HepG2 (cell line): Measurements from ENCODE around the gene CIART. TPM values are rescaled to one million over a fixed set of nuclear protein-coding genes. Genes with fewer than 3 reads are reported as not detected.

Source experiments
- ATAC-seq: fragments of 200-7000 bp; cut with Tn5 transposase; 3 replicates; pipeline ENCODE4 v1.9.1; 2020; ENCODE audit warnings: mild to moderate bottlenecking, moderate library complexity
- BruUV-seq: library from RNA; stranded (reverse); fragments of 400-500 nt; replicated peaks from 2 replicates; lab custom pipeline; 2021; lab: Mats Ljungman, UMichigan
- CTCF ChIA-PET: fragments of 300-600 bp; formaldehyde crosslinking; extraction: SDS; loops from one replicate; lab custom pipeline; 2021; ENCODE audit warnings: low total read pairs, inconsistent platforms, low intra/inter-chr PET ratio; lab: Yijun Ruan, JAX
- POLR2A ChIA-PET: fragments of 350-600 bp; sonication (Branson Sonifier 250); formaldehyde crosslinking; loops from one replicate; lab custom pipeline; 2020; ENCODE audit warnings: antibody characterized with exemption, inconsistent platforms; lab: Yijun Ruan, JAX
- DNase-seq: peaks from one replicate; pipeline ENCODE4 v3.0.0-alpha.2; 2015; ENCODE audit warnings: low spot score
- FAIRE-seq: peaks from 3 replicates; lab custom pipeline; 2011; peaks lifted over from hg19 to GRCh38; lab: Jason Lieb, UNC
- H2AFZ ChIP-seq: one replicate; pipeline ENCODE4 v1.6.1; 2011; ENCODE audit warnings: low read length, inconsistent platforms
- H3K27ac ChIP-seq: fragments of 300-600 bp; 3 replicates; pipeline ENCODE4 v1.8.0; 2011; ENCODE audit warnings: mixed run types, mild to moderate bottlenecking, mixed read lengths, low read length, inconsistent platforms; ENCODE audit not compliant: insufficient read depth; ENCODE audit errors: extremely low read length
- H3K27me3 ChIP-seq, 2 experiments: fragments of 200-600 bp in 1 of 2; 2 replicates in 1 of 2; 3 replicates in 1 of 2; pipeline versions ENCODE4 v1.6.0 to v1.8.0; 2011; ENCODE audit warnings: low read length in 2 of 2, mild to moderate bottlenecking in 2 of 2, moderate library complexity in 2 of 2, inconsistent platforms in 1 of 2; ENCODE audit not compliant: insufficient read depth in 2 of 2, control insufficient read depth in 1 of 2
- H3K36me3 ChIP-seq, 2 experiments: fragments of 200-600 bp in 1 of 2; replicated peaks in 1 of 2; 2 replicates in 1 of 2; 3 replicates in 1 of 2; pipeline versions ENCODE4 v1.5.1 to v1.8.0; 2011; ENCODE audit warnings: low read length in 2 of 2, inconsistent platforms in 1 of 2; ENCODE audit not compliant: insufficient read depth in 2 of 2, control insufficient read depth in 1 of 2
- H3K4me1 ChIP-seq: 2 replicates; pipeline ENCODE4 v1.5.1; 2012; ENCODE audit warnings: low read length, inconsistent platforms; ENCODE audit not compliant: insufficient read depth
- H3K4me2 ChIP-seq: 2 replicates; pipeline ENCODE4 v1.6.0; 2011; ENCODE audit warnings: low read depth, low read length, inconsistent platforms
- H3K4me3 ChIP-seq, 3 experiments: fragments of 200-600 bp in 1 of 3; sonication (generic), shearing (Covaris generic) in 1 of 3; replicated peaks in 1 of 3; 2 replicates each; pipeline ENCODE4 v1.5.1; 2011 to 2016; ENCODE audit warnings: low read length in 3 of 3, inconsistent platforms in 2 of 3, low read depth in 2 of 3, mild to moderate bottlenecking in 2 of 3, control low read depth in 1 of 3, mixed read lengths in 1 of 3; ENCODE audit not compliant: insufficient read depth in 1 of 3
- H3K79me2 ChIP-seq: one replicate; pipeline ENCODE4 v1.6.1; 2011; ENCODE audit warnings: low read length, inconsistent platforms; ENCODE audit not compliant: insufficient read depth
- H3K9ac ChIP-seq: 2 replicates; pipeline ENCODE4 v1.6.0; 2011; ENCODE audit warnings: mild to moderate bottlenecking, low read depth, low read length, inconsistent platforms; ENCODE audit not compliant: insufficient read depth
- H3K9me3 ChIP-seq: 2 replicates; pipeline ENCODE4 v1.5.1; 2012; ENCODE audit warnings: mild to moderate bottlenecking, low read length
- H4K20me1 ChIP-seq: 2 replicates; pipeline ENCODE4 v1.6.0; 2011; ENCODE audit warnings: inconsistent platforms, mild to moderate bottlenecking, low read length, moderate library complexity; ENCODE audit not compliant: insufficient read depth
- ATAD3A ChIP-seq: sonication (generic); formaldehyde crosslinking; IDR thresholded peaks from 2 replicates; pipeline ENCODE4 v1.4.0; 2020; ENCODE audit warnings: missing genetic modification reagents
- CBX1 ChIP-seq: IDR thresholded peaks from one replicate; pipeline ENCODE4 v1.6.1; 2016; ENCODE audit warnings: antibody characterized with exemption, low read depth
- DMAP1 ChIP-seq: IDR thresholded peaks from 2 replicates; pipeline ENCODE4 v1.6.1; 2016
- HDAC1 ChIP-seq: sonication (generic); formaldehyde crosslinking; IDR thresholded peaks from 2 replicates; pipeline ENCODE4 v1.5.1; 2020; ENCODE audit warnings: mild to moderate bottlenecking, missing genetic modification reagents
- JARID2 ChIP-seq: sonication (generic); formaldehyde crosslinking; IDR thresholded peaks from 2 replicates; pipeline ENCODE4 v1.8.1; 2023; ENCODE audit warnings: missing genetic modification reagents, inconsistent platforms; ENCODE audit not compliant: insufficient replicate concordance
- MED13 ChIP-seq: sonication (generic); formaldehyde crosslinking; IDR thresholded peaks from 2 replicates; pipeline ENCODE4 v1.5.0; 2020; ENCODE audit warnings: missing genetic modification reagents
- MTF1 ChIP-seq: sonication (generic); formaldehyde crosslinking; IDR thresholded peaks from 2 replicates; pipeline ENCODE4 v1.5.0; 2020; ENCODE audit warnings: missing genetic modification reagents
- NFKBIZ ChIP-seq: IDR thresholded peaks from 2 replicates; pipeline ENCODE4 v1.6.1; 2018; ENCODE audit warnings: missing genetic modification reagents, missing compliant biosample characterization
- NRL ChIP-seq: sonication (generic); formaldehyde crosslinking; IDR thresholded peaks from 2 replicates; pipeline ENCODE4 v1.5.0; 2020; ENCODE audit warnings: missing genetic modification reagents, mild to moderate bottlenecking, moderate library complexity, borderline replicate concordance
- PTBP1 ChIP-seq: fragments of 200-400 bp; formaldehyde crosslinking; IDR thresholded peaks from 2 replicates; pipeline ENCODE4 v1.6.1; 2018; ENCODE audit warnings: low read length, low read depth; ENCODE audit not compliant: poor library complexity, severe bottlenecking
- RNF2 ChIP-seq: fragments of 450-650 bp; conservative IDR thresholded peaks from 2 replicates; pipeline ENCODE4 v1.6.1; 2016; ENCODE audit warnings: low read depth
- SRY ChIP-seq: sonication (generic); formaldehyde crosslinking; IDR thresholded peaks from 2 replicates; pipeline ENCODE4 v1.8.0; 2022; ENCODE audit warnings: mild to moderate bottlenecking, missing genetic modification reagents
- XRCC5 ChIP-seq: fragments of 200-400 bp; formaldehyde crosslinking; optimal IDR thresholded peaks from 2 replicates; pipeline ENCODE3; 2017; ENCODE audit warnings: mild to moderate bottlenecking, low read length
- ZMYM4 ChIP-seq: sonication (generic); formaldehyde crosslinking; IDR thresholded peaks from 2 replicates; pipeline ENCODE4 v1.8.1; 2023; ENCODE audit warnings: mild to moderate bottlenecking, missing genetic modification reagents
- ZNF101 ChIP-seq: sonication (generic); formaldehyde crosslinking; IDR thresholded peaks from 2 replicates; pipeline ENCODE4 v1.4.0; 2020; ENCODE audit warnings: mild to moderate bottlenecking, low read depth, missing genetic modification reagents, borderline replicate concordance
- ZNF263 ChIP-seq: sonication (generic); formaldehyde crosslinking; IDR thresholded peaks from 2 replicates; pipeline ENCODE4 v1.4.0; 2020; ENCODE audit warnings: missing genetic modification reagents
- ZNF512 ChIP-seq: sonication (generic); formaldehyde crosslinking; IDR thresholded peaks from 2 replicates; pipeline ENCODE4 v1.4.0; 2020; ENCODE audit warnings: mild to moderate bottlenecking, missing genetic modification reagents
- ZNF75D ChIP-seq: sonication (generic); formaldehyde crosslinking; IDR thresholded peaks from 2 replicates; pipeline ENCODE4 v1.8.1; 2023; ENCODE audit warnings: missing genetic modification reagents, mild to moderate bottlenecking, borderline replicate concordance
- ZSCAN21 ChIP-seq: sonication (generic); formaldehyde crosslinking; IDR thresholded peaks from 2 replicates; pipeline ENCODE4 v1.8.0; 2022; ENCODE audit warnings: mild to moderate bottlenecking, missing genetic modification reagents, moderate library complexity, borderline replicate concordance
- WGBS: methylation state at CpG from one replicate; pipeline ENCODE4 v1.1.6; 2017; ENCODE audit warnings: low lambda C conversion rate; 5-methylcytosine and 5-hydroxymethylcytosine counted together
- in situ Hi-C: cut with HindIII; loops from 2 replicates; pipeline ENCODE4 v1.10.0; 2017; ENCODE audit warnings: low pct_unique_long_range_greater_than_20kb; ENCODE audit not compliant: extremely low pct_ligation_motif_present
- intact Hi-C: fragments of 100-400 bp; cut with micrococcal nuclease; formaldehyde crosslinking; loops from one replicate; pipeline ENCODE4 v1.10.0; 2022; ENCODE audit not compliant: unreplicated experiment
- polyA plus RNA-seq, 8 experiments: library from polyadenylated mRNA; depleted of rRNA in 3 of 8; stranded (reverse) in 7 of 8; unstranded in 1 of 8; fragments of >200 nt; fragmentation: Illumina TruSeq in 4 of 8; extraction: Trizol in 4 of 8; gene quantifications; 2 replicates each; pipeline versions ENCODE4 v1.2.1 to v1.2.3, GENCODE V29; 2011 to 2016; ENCODE audit warnings: low read depth in 4 of 8, missing spikeins in 1 of 8, mixed read lengths in 1 of 8; ENCODE audit not compliant: insufficient read depth in 1 of 8
- total RNA-seq, 5 experiments: library from RNA; depleted of rRNA; stranded (reverse); fragments of >200 nt; fragmentation: Illumina TruSeq; extraction: Trizol; gene quantifications; 2 replicates each; pipeline ENCODE4 v1.2.3, GENCODE V29; 2016; ENCODE audit warnings: low read depth in 1 of 5

The CIART gene
- total and polyA plus RNA-seq, 2 of the 13 experiments (the other 11 are each of a cell fraction or from before 2014, with no cell fraction given) = 0.58 TPM; not detected in 1

GRCh38 chr1:150332651-150333290 lies 50.4 kb downstream of the CIART start:
- no peak for ATAC-seq
- H3K36me3 ChIP-seq = peaks cover 21 to 64% of the 10 kb centered on the region in 2 experiments

More at GRCh38 chr1:150332651-150333290, 50.4 kb downstream of the CIART start:
- H3K27me3 ChIP-seq = no peaks in the 10 kb centered on the region
- no peaks in the 10 kb centered on the region for H3K9me3 ChIP-seq
- 99% methylated on average over 7 of the region's 7 CpGs for WGBS
- no peak for DNase-seq
- no peak overlapping the region for H3K27ac ChIP-seq
- no peak overlapping the region for H3K4me3 ChIP-seq
- ChIA-PET POLR2A (no interaction called here), CTCF (no interaction called here)
- H2AFZ ChIP-seq = no peak overlapping the region
- no peak overlapping the region for H3K4me2 ChIP-seq
- BruUV-seq = no TSS peak
- FAIRE-seq = no peak
- H3K79me2 ChIP-seq = no peaks in the 10 kb centered on the region
- no peaks in the 10 kb centered on the region; the same call in 1 of the 2 replicates for H4K20me1 ChIP-seq
- no peak overlapping the region for H3K9ac ChIP-seq
- H3K4me1 ChIP-seq = no peaks in the 10 kb centered on the region
- intact Hi-C loops = no loop called here
- no peak for TF ChIP-seq PTBP1
- TF ChIP-seq ZSCAN21 (CRISPR knock-in tag) = no peak
- no peak for TF ChIP-seq DMAP1 (CRISPR knock-in tag)
- no peak for TF ChIP-seq CBX1
- no peak for TF ChIP-seq XRCC5
- TF ChIP-seq ZNF512 = no peak
- no peak for TF ChIP-seq MED13 (CRISPR knock-in tag)
- TF ChIP-seq ZNF75D (CRISPR knock-in tag) = no peak
- no peak for TF ChIP-seq MTF1
- no peak for TF ChIP-seq NFKBIZ (CRISPR knock-in tag)
- no peak for TF ChIP-seq ZNF101 (CRISPR knock-in tag)
- TF ChIP-seq NRL = no peak
- TF ChIP-seq HDAC1 (CRISPR knock-in tag) = no peak
- no peak for TF ChIP-seq ZNF263 (CRISPR knock-in tag)
- TF ChIP-seq ZMYM4 (CRISPR knock-in tag) = no peak
- no peak for TF ChIP-seq JARID2 (CRISPR knock-in tag)
- no peak for TF ChIP-seq SRY
- TF ChIP-seq RNF2 = no peak
- TF ChIP-seq ATAD3A (CRISPR knock-in tag) = no peak
- TF ChIP-seq, all 625 proteins: peak for 0
- in situ Hi-C loops = no loop called here
